ENCODE data around the gene TAAR2.

TAAR2 gene

GRCh38 chr6:132624175-132624574 lies at the start of gene TAAR2:
TSS of gene TAAR2 (minus strand) at chr6:132624275. CDS start at chr6:132624275, 0 bp downstream.
- Histone ChIP-seq H3K27me3 (ENCODE audit: insufficient read depth, low read length) (no peaks in the 10 kb centered on the region), H3K4me1 (ENCODE audit: insufficient read depth, low read length) (no peaks in the 10 kb centered on the region), H3K4me3 (ENCODE audit: low read length) (no peak within 1 kb of the TSS), H2AFZ (ENCODE audit: low read depth, low read length) (no peak within 1 kb of the TSS), H3K36me3 (ENCODE audit: insufficient read depth, low read length) (no peaks in the 10 kb centered on the region), H3K9me3 (ENCODE audit: low read length) (no peaks in the 10 kb centered on the region)

GRCh38 chr6:132673376-132674094 lies 49.5 kb upstream of the TAAR2 start:
- no peaks in the 10 kb centered on the region for H3K27me3 ChIP-seq (ENCODE audit: insufficient read depth, low read length)
- H3K9me3 ChIP-seq (ENCODE audit: low read length), result no peaks in the 10 kb centered on the region
- H3K4me3 ChIP-seq (ENCODE audit: low read length), result no peak overlapping the region
- H3K36me3 ChIP-seq (ENCODE audit: insufficient read depth, low read length), result no peaks in the 10 kb centered on the region
- no peaks in the 10 kb centered on the region for H3K4me1 ChIP-seq (ENCODE audit: insufficient read depth, low read length)
- no peak overlapping the region for H2AFZ ChIP-seq (ENCODE audit: low read depth, low read length)

GRCh38 chr6:132671295-132671694 lies 47.2 kb upstream of the TAAR2 start:
- Histone ChIP-seq H3K27me3 (ENCODE audit: insufficient read depth, low read length) (no peaks in the 10 kb centered on the region), H3K36me3 (ENCODE audit: insufficient read depth, low read length) (no peaks in the 10 kb centered on the region), H3K9me3 (ENCODE audit: low read length) (no peaks in the 10 kb centered on the region)

DNA sequence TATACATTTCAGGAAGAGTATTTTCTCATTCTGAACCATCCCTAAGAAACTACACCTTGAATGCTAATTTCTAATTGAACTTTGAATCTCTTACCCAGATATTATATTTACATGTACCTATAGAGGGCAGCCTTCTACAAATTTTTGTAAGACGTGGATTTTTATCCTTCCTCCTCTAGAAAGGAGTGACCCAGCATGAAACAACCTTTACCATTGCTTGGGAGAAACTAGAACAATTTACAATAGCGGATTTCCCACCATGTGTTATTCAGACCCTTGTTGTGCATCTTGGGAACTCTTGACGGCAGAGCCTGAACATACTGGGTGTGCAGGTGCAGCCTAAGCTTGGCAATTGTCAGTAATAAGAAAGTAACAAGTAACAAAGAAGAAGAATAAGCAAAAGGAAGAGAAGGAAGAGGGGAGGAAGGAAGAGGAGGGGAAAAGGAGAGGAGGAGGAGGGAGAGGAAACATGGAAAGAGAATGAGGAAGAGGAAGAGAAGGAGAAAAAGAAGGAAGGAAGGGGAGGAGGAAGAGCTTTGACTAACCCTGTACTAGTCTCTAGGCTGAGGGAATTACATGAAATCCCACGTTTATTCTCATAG lies 45.7 kb upstream of the TAAR2 start:
- Histone ChIP-seq H3K4me3 (ENCODE audit: low read length) (no peak overlapping the region), H3K4me1 (ENCODE audit: insufficient read depth, low read length) (no peaks in the 10 kb centered on the region), H2AFZ (ENCODE audit: low read depth, low read length) (peak overlapping the region; percentile 55), H3K9me3 (ENCODE audit: low read length) (no peaks in the 10 kb centered on the region), H3K36me3 (ENCODE audit: insufficient read depth, low read length) (no peaks in the 10 kb centered on the region), H3K27me3 (ENCODE audit: insufficient read depth, low read length) (no peaks in the 10 kb centered on the region)

More at GRCh38 chr6:132671295-132671694, 47.2 kb upstream of the TAAR2 start:
- no peak overlapping the region for H3K4me3 ChIP-seq (ENCODE audit: low read length)
- no peaks in the 10 kb centered on the region for H3K4me1 ChIP-seq (ENCODE audit: insufficient read depth, low read length)
- H2AFZ ChIP-seq (ENCODE audit: low read depth, low read length), result no peak overlapping the region

- H2AFZ ChIP-seq (ENCODE audit: low read depth, low read length), result no peak overlapping the region
- H3K9me3 ChIP-seq (ENCODE audit: low read length), result no peaks in the 10 kb centered on the region
- H3K4me3 ChIP-seq (ENCODE audit: low read length), result no peak overlapping the region
- H3K36me3 ChIP-seq (ENCODE audit: insufficient read depth, low read length), result no peaks in the 10 kb centered on the region
- H3K4me1 ChIP-seq (ENCODE audit: insufficient read depth, low read length), result no peaks in the 10 kb centered on the region
- H3K27me3 ChIP-seq (ENCODE audit: insufficient read depth, low read length), result no peaks in the 10 kb centered on the region
Measured at GRCh38 chr6:132666118-132666517, 42.0 kb upstream of the TAAR2 start.

- Histone ChIP-seq H3K4me3 (ENCODE audit: low read length) (no peak overlapping the region), H2AFZ (ENCODE audit: low read depth, low read length) (no peak overlapping the region), H3K4me1 (ENCODE audit: insufficient read depth, low read length) (no peaks in the 10 kb centered on the region), H3K27me3 (ENCODE audit: insufficient read depth, low read length) (no peaks in the 10 kb centered on the region), H3K36me3 (ENCODE audit: insufficient read depth, low read length) (no peaks in the 10 kb centered on the region), H3K9me3 (ENCODE audit: low read length) (no peaks in the 10 kb centered on the region)
Measured at GRCh38 chr6:132664309-132665034, 40.4 kb upstream of the TAAR2 start.

GRCh38 chr6:132663661-132664060 lies 39.6 kb upstream of the TAAR2 start:
- H3K4me3 ChIP-seq (ENCODE audit: low read length), result no peak overlapping the region
- no peaks in the 10 kb centered on the region for H3K36me3 ChIP-seq (ENCODE audit: insufficient read depth, low read length)
- H3K4me1 ChIP-seq (ENCODE audit: insufficient read depth, low read length), result no peaks in the 10 kb centered on the region
- no peaks in the 10 kb centered on the region for H3K9me3 ChIP-seq (ENCODE audit: low read length)
- H2AFZ ChIP-seq (ENCODE audit: low read depth, low read length), result no peak overlapping the region
- no peaks in the 10 kb centered on the region for H3K27me3 ChIP-seq (ENCODE audit: insufficient read depth, low read length)

DNA sequence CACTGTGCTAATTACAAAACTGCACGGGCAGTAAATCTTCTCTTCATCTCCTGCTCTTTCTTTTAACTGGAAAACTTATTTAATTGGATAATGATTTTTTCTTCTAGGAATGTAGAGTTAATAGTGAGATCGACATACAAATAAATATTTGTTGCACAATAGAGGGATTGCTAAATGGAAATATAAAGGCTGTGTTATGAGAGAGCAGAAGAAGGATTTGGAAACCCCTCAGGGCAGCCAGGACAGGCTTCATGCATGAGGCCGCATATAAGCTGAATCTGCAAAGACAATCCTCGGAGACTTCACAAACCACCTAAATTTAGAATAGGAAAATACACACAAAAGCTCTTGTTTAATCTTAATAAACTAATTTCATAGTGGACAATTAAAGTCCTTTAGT lies 37.8 kb upstream of the TAAR2 start:
- Histone ChIP-seq H3K4me1 (ENCODE audit: insufficient read depth, low read length) (no peaks in the 10 kb centered on the region), H3K27me3 (ENCODE audit: insufficient read depth, low read length) (no peaks in the 10 kb centered on the region), H3K4me3 (ENCODE audit: low read length) (no peak overlapping the region), H3K9me3 (ENCODE audit: low read length) (no peaks in the 10 kb centered on the region), H2AFZ (ENCODE audit: low read depth, low read length) (no peak overlapping the region), H3K36me3 (ENCODE audit: insufficient read depth, low read length) (no peaks in the 10 kb centered on the region)

DNA sequence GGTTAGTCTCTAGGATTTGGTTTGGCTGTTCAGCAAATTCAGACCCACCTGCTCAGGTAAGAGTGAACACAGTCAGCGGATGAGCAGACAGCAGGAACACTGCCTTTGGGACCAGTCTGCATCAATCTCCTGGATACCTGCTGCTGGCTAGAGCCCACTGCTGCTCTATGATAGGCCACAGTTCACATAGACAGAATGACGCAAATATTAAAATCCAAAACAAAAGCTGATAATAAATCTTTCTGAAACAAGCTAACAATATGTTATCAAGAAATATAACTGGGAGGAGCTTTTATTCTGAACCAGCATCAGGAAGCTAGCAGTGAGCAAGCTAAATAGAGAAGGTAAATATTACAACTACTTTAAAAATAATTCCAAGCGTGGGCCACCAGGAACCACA lies 35.0 kb upstream of the TAAR2 start, which contains the start of gene TAAR1:
Gene TAAR1 (minus strand): TSS at position 101 of the 400 bp plus-strand sequence. CDS start 13,179 bp downstream, outside the sequence.
- no peaks in the 10 kb centered on the region for H3K4me1 ChIP-seq (ENCODE audit: insufficient read depth, low read length)
- H3K4me3 ChIP-seq (ENCODE audit: low read length), result no peak within 1 kb of the TSS
- H2AFZ ChIP-seq (ENCODE audit: low read depth, low read length), result no peak within 1 kb of the TSS
- H3K9me3 ChIP-seq (ENCODE audit: low read length), result no peaks in the 10 kb centered on the region
- no peaks in the 10 kb centered on the region for H3K27me3 ChIP-seq (ENCODE audit: insufficient read depth, low read length)
- no peaks in the 10 kb centered on the region for H3K36me3 ChIP-seq (ENCODE audit: insufficient read depth, low read length)

GRCh38 chr6:132651062-132651461 lies 27.0 kb upstream of the TAAR2 start:
- Histone ChIP-seq H2AFZ (ENCODE audit: low read depth, low read length) (no peak overlapping the region), H3K27me3 (ENCODE audit: insufficient read depth, low read length) (no peaks in the 10 kb centered on the region), H3K4me1 (ENCODE audit: insufficient read depth, low read length) (peaks cover 3% of the 10 kb centered on the region), H3K36me3 (ENCODE audit: insufficient read depth, low read length) (no peaks in the 10 kb centered on the region), H3K9me3 (ENCODE audit: low read length) (no peaks in the 10 kb centered on the region), H3K4me3 (ENCODE audit: low read length) (no peak overlapping the region)

DNA sequence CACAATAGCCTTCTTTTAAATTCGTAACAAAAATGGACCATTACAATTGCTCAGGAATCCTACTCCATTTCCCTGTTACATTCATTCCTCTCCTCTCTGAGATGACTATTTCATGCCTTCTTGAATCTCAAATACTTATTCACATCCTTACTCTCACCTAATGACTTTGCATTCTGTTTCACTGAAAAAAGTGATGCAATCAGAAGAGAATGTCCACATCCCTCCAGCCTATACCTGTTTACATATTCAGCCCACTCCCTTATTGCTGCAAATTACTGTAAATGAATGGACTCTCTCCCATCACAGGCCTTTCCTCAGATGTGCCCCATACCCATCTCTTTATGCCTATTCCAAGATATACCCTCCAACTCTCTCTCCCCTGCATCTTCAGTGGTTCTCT lies 26.4 kb upstream of the TAAR2 start:
- Histone ChIP-seq H2AFZ (ENCODE audit: low read depth, low read length) (no peak overlapping the region), H3K27me3 (ENCODE audit: insufficient read depth, low read length) (no peaks in the 10 kb centered on the region), H3K4me1 (ENCODE audit: insufficient read depth, low read length) (peaks cover 3% of the 10 kb centered on the region), H3K9me3 (ENCODE audit: low read length) (no peaks in the 10 kb centered on the region), H3K36me3 (ENCODE audit: insufficient read depth, low read length) (no peaks in the 10 kb centered on the region), H3K4me3 (ENCODE audit: low read length) (no peak overlapping the region)

- no peaks in the 10 kb centered on the region for H3K27me3 ChIP-seq (ENCODE audit: insufficient read depth, low read length)
- no peaks in the 10 kb centered on the region for H3K9me3 ChIP-seq (ENCODE audit: low read length)
- H3K36me3 ChIP-seq (ENCODE audit: insufficient read depth, low read length), result no peaks in the 10 kb centered on the region
- no peak overlapping the region for H3K4me3 ChIP-seq (ENCODE audit: low read length)
- H2AFZ ChIP-seq (ENCODE audit: low read depth, low read length), result no peak overlapping the region
- peaks cover 3% of the 10 kb centered on the region for H3K4me1 ChIP-seq (ENCODE audit: insufficient read depth, low read length)
Measured at GRCh38 chr6:132648828-132649227, 24.8 kb upstream of the TAAR2 start.

DNA sequence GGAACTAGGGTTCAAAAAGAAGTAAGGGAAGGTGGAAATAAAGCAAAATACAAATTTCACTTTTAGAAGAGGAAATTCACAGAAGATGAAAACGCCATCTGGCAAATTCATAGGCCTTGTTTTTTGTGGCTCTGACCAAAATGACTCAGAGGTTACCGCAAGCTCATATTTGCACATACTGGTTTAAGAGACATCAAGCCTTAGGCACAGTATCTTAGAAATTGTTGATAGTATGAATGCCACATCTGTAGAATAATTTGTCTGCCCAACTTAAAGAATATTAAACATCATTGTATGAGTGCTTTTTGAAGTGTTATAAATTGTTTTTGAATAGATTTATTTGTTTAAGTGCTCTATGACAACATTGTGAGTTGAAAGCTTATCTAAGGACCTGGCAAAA lies 24.3 kb upstream of the TAAR2 start:
- no peaks in the 10 kb centered on the region for H3K36me3 ChIP-seq (ENCODE audit: insufficient read depth, low read length)
- H3K27me3 ChIP-seq (ENCODE audit: insufficient read depth, low read length), result no peaks in the 10 kb centered on the region
- no peak overlapping the region for H2AFZ ChIP-seq (ENCODE audit: low read depth, low read length)
- H3K9me3 ChIP-seq (ENCODE audit: low read length), result no peaks in the 10 kb centered on the region
- peaks cover 3% of the 10 kb centered on the region for H3K4me1 ChIP-seq (ENCODE audit: insufficient read depth, low read length)
- H3K4me3 ChIP-seq (ENCODE audit: low read length), result no peak overlapping the region
